ENCODE measurements around the gene TUBB2B. TPM values are rescaled to one million over a fixed set of nuclear protein-coding genes. Genes with fewer than 3 reads are reported as not detected.

TUBB2B gene
- total RNA-seq, 1 donor from 2014 or later = 114 TPM

DNA sequence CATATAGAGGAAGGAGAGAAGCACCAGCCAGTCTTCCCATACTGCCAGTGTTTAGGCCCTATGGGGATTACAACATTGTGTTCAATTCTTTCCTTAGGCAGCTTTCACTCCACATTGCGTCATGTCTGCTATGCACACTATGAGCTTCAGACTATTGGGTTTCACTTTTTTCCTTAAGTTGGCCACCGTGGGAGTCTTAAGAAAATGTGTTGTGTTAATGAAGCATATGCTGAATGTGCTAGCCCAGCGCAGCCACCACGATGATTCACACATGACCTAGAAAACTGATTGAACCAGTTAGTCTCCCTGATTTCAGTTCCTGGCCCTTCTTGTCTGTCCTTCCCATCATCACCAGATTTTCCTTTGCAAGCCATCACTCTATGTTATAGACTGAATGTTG lies 21.5 kb downstream of the TUBB2B start:
- H3K27ac Mint-ChIP-seq = no peak overlapping the region
- peaks cover 8% of the 10 kb centered on the region for H3K27me3 Mint-ChIP-seq (ENCODE audit: low read depth)
- H3K4me3 Mint-ChIP-seq = no peak overlapping the region
- no peak for TF ChIP-seq CTCF (IDR thresholded peaks at IDR 0.05; ENCODE audit: unreplicated experiment)
- no peak for DNase-seq (ENCODE audit: low spot score in 2 of 2, unreplicated experiment in 2 of 2)
- H3K4me1 Mint-ChIP-seq = peaks cover 14% of the 10 kb centered on the region
- no peaks in the 10 kb centered on the region for H3K36me3 Mint-ChIP-seq
- H3K9me3 Mint-ChIP-seq = peaks cover 12% of the 10 kb centered on the region

DNA sequence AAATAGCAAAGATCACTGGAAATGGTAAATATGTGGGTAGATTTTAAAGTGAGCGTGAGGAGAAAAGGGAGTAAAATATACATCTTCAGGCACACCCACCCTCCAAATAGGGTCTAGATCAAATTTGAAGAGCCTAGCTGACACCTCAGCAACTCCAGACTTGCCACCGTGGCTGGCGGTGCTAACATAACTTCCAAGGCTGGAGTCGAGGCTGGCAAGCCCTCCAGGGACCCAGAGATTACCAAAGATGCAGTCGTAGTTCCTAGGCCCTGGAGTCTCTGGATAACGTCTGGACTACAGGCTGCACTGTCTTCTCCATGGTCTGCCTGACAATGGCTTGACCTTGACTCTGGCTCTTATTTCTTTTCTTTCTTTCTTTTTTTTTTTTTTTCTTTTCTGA lies 22.5 kb downstream of the TUBB2B start:
- Mint-ChIP-seq H3K27me3 (ENCODE audit: low read depth) (peaks cover 8% of the 10 kb centered on the region), H3K9me3 (peaks cover 18% of the 10 kb centered on the region), H3K4me3 (no peak overlapping the region), H3K4me1 (peaks cover 14% of the 10 kb centered on the region), H3K36me3 (no peaks in the 10 kb centered on the region), H3K27ac (no peak overlapping the region)
- TF ChIP-seq CTCF (IDR thresholded peaks at IDR 0.05; ENCODE audit: unreplicated experiment) = no peak
- no peak for DNase-seq (ENCODE audit: low spot score in 2 of 2, unreplicated experiment in 2 of 2)

DNA sequence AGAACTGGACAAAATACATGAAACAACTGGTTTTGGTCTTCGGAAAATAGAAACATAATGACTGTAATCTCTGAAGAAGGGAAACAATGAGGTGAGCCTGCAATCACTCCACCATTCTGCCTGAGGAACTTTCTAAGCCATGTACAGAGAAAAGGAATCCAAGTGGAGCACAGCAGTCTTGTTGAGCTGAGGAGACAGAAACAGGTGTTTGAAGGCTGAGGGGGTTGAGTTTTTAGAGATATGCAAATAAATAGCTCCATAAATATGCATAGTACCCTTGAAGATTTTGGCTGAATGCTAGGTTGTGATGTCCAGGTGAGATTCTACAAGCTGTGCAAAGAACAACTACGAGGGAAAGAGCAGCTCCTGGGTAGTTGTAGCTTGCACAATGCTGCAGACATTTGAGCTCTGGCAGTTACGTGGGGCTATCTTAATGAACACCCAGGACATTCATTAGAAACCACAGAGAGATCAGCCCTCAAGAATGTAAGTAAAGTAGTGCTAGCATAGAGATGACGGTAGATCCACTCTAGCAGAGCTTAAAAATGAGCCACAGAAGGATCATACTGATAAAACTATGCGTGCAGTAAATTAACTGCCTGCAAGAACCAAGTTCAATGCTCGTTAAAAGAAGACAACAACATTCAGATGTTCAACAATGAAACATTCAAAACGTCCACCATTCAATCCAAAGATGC lies 24.3 kb downstream of the TUBB2B start:
- H3K4me3 Mint-ChIP-seq = no peak overlapping the region
- peaks cover 2% of the 10 kb centered on the region for H3K27me3 Mint-ChIP-seq (ENCODE audit: low read depth)
- no peaks in the 10 kb centered on the region for H3K36me3 Mint-ChIP-seq
- H3K9me3 Mint-ChIP-seq = peaks cover 25% of the 10 kb centered on the region
- TF ChIP-seq CTCF (IDR thresholded peaks at IDR 0.05; ENCODE audit: unreplicated experiment) = no peak
- H3K27ac Mint-ChIP-seq = no peak overlapping the region
- peaks cover 3% of the 10 kb centered on the region for H3K4me1 Mint-ChIP-seq
- no peak for DNase-seq (ENCODE audit: low spot score in 2 of 2, unreplicated experiment in 2 of 2)

DNA sequence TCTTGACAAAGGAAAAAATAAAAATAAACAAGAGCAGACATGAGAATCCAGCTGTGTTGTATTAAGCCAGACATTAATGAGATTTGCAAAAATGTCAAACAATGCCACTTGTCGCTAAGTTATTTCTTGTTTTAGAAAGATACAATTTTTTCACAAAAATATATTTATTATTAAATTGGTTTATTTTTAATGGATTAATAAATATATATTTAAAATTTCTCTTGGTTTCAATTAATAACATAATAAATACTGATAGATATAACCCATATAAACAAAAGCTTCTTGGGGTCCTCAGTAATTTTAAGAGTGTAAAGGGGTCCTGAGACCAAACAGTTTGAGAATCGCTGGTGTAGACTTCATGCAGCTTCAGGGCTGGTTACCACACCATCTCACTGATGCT lies 26.1 kb downstream of the TUBB2B start:
- H3K36me3 Mint-ChIP-seq = no peaks in the 10 kb centered on the region

GRCh38 chr6:3200682-3201081 lies 26.8 kb downstream of the TUBB2B start:
- Mint-ChIP-seq H3K27me3 (ENCODE audit: low read depth) (no peaks in the 10 kb centered on the region), H3K27ac (no peak overlapping the region), H3K4me1 (no peaks in the 10 kb centered on the region), H3K4me3 (no peak overlapping the region), H3K9me3 (peaks cover 25% of the 10 kb centered on the region), H3K36me3 (no peaks in the 10 kb centered on the region)
- no peak for TF ChIP-seq CTCF (IDR thresholded peaks at IDR 0.05; ENCODE audit: unreplicated experiment)
- no peak for DNase-seq (ENCODE audit: low spot score in 2 of 2, unreplicated experiment in 2 of 2)

More for the DNA sequence above, 26.1 kb downstream of the TUBB2B start:
- H3K4me3 Mint-ChIP-seq = no peak overlapping the region
- no peak for DNase-seq (ENCODE audit: low spot score in 2 of 2, unreplicated experiment in 2 of 2)
- no peaks in the 10 kb centered on the region for H3K4me1 Mint-ChIP-seq
- peaks cover 25% of the 10 kb centered on the region for H3K9me3 Mint-ChIP-seq
- TF ChIP-seq CTCF (IDR thresholded peaks at IDR 0.05; ENCODE audit: unreplicated experiment) = no peak
- H3K27ac Mint-ChIP-seq = no peak overlapping the region
- H3K27me3 Mint-ChIP-seq (ENCODE audit: low read depth) = no peaks in the 10 kb centered on the region

All from mesothelial cell of epicardium (in vitro differentiated cells).